Activated CD4-positive, alpha-beta T cell treated with anti-CD3 and anti-CD28 coated beads, Interleukin-2, amount 10 ng/mL, durations not matched to agents 7 days and 5 days (primary cell): ENCODE results near the gene CAVIN4. TPM values are rescaled to one million over a fixed set of nuclear protein-coding genes. Genes with fewer than 3 reads are reported as not detected.

Experiments
- CTCF ChIA-PET: fragments of 350-600 bp; sonication (Branson Sonifier 250); formaldehyde crosslinking; loops from one replicate; lab custom pipeline; 2021; ENCODE audit warnings: antibody characterized with exemption; lab: Charles Lee
- POLR2A ChIA-PET: fragments of 350-600 bp; sonication (Branson Sonifier 250); formaldehyde crosslinking; loops from one replicate; lab custom pipeline; 2021; ENCODE audit warnings: antibody characterized with exemption; lab: Charles Lee
- DNase-seq: peaks from one replicate; pipeline ENCODE4 v3.0.0-alpha.2; 2020
- H3K27ac Mint-ChIP-seq: one replicate; pipeline ENCODE4 v1.8.0; 2021; ENCODE audit warnings: mild to moderate bottlenecking, moderate library complexity, mixed read lengths
- H3K27me3 Mint-ChIP-seq: one replicate; pipeline ENCODE4 v1.8.0; 2021; ENCODE audit warnings: mixed read lengths
- H3K36me3 Mint-ChIP-seq: one replicate; pipeline ENCODE4 v1.8.0; 2021; ENCODE audit warnings: low read depth, mixed read lengths
- H3K4me1 Mint-ChIP-seq: one replicate; pipeline ENCODE4 v1.8.0; 2021; ENCODE audit warnings: mixed read lengths
- H3K4me3 Mint-ChIP-seq: one replicate; pipeline ENCODE4 v1.8.0; 2021; ENCODE audit warnings: mild to moderate bottlenecking, moderate library complexity, mixed read lengths
- H3K9me3 Mint-ChIP-seq: one replicate; pipeline ENCODE4 v1.8.0; 2021; ENCODE audit warnings: mixed read lengths
- total RNA-seq, 2 experiments: library from RNA; stranded (reverse); gene quantifications; one replicate each; pipeline ENCODE4 v1.2.3, GENCODE V29; 2021

Gene CAVIN4
- total RNA-seq: under 1 TPM; 0.10 to 0.12 TPM

DNA sequence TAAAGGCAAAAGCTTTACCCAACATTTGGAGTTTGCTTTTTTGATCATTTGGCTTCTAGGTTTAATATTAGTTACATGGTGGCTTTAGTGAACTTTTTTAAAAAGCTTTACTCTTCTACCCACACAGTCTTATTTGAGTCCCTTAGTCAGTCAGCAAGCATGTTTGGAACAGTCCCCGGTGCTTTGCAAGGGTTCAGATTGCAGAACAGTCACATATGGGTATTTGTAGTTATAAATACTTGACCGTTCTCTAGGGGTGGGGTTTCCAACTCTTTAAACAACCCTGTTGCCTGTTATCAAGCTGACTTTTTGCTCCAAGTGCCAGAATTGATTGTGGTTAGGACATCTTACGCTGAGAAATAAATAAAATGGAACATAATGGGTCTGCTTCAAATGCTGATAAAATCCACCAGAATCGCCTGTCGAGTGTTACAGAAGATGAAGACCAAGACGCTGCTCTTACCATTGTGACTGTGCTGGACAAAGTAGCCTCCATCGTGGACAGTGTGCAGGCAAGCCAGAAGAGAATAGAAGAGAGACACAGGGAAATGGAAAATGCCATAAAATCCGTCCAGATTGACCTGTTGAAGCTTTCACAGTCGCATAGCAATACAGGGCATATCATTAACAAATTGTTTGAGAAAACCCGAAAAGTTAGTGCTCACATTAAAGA is at the start of gene CAVIN4:
Gene CAVIN4, plus strand, starts transcription at position 304 of the 673 bp plus-strand sequence. Its CDS starts 65 bp downstream, at position 369.
- H3K4me1 Mint-ChIP-seq: no peaks in the 10 kb centered on the region
- no peak for DNase-seq
- H3K36me3 Mint-ChIP-seq: no peaks in the 10 kb centered on the region
- H3K4me3 Mint-ChIP-seq: no peak within 1 kb of the TSS
- H3K27ac Mint-ChIP-seq: no peak within 1 kb of the TSS
- H3K9me3 Mint-ChIP-seq: no peaks in the 10 kb centered on the region
- POLR2A ChIA-PET: no interaction called here
- peaks cover 2% of the 10 kb centered on the region for H3K27me3 Mint-ChIP-seq
- CTCF ChIA-PET: no interaction called here

- no peaks in the 10 kb centered on the region for H3K9me3 Mint-ChIP-seq
- no peak for DNase-seq
- no peaks in the 10 kb centered on the region for H3K36me3 Mint-ChIP-seq
- no peak overlapping the region for H3K4me3 Mint-ChIP-seq
- H3K27me3 Mint-ChIP-seq: no peaks in the 10 kb centered on the region
- POLR2A ChIA-PET: no interaction called here
- CTCF ChIA-PET: no interaction called here
- H3K27ac Mint-ChIP-seq: no peak overlapping the region
- H3K4me1 Mint-ChIP-seq: no peaks in the 10 kb centered on the region
These were observed 43.5 kb upstream of the CAVIN4 start for GRCh38 chr9:100534401-100534800.

GRCh38 chr9:100540327-100540726 is 37.6 kb upstream of the CAVIN4 start:
- POLR2A ChIA-PET: no interaction called here
- H3K4me3 Mint-ChIP-seq: no peak overlapping the region
- no peak for DNase-seq
- peaks cover 3% of the 10 kb centered on the region for H3K9me3 Mint-ChIP-seq
- H3K27ac Mint-ChIP-seq: no peak overlapping the region
- H3K4me1 Mint-ChIP-seq: no peaks in the 10 kb centered on the region
- H3K36me3 Mint-ChIP-seq: no peaks in the 10 kb centered on the region
- no peaks in the 10 kb centered on the region for H3K27me3 Mint-ChIP-seq
- CTCF ChIA-PET: interaction anchor here (0.6 kb wide), 1 partner anchor 1753 kb away, joined by 3 read pairs; no protein-coding TSS in a partner anchor

DNA sequence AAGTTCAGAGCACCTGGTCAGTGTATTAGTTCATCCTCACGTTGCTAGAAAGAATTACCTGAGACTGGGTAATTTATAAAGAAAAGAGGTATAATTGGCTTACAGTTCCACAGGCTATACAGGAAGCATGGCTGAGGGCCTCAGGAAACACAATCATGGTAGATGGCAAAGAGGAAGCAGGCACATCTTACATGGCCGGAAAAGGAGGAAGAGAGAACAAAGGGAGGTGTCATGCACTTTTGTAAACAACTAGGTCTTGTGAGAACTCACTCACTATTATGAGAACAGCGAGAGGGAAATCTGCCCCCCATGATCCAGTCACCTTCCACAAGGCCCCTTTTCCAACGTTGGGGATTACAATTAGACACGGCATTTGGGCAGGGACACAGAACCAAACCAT is 28.8 kb upstream of the CAVIN4 start:
- Mint-ChIP-seq H3K36me3 (no peaks in the 10 kb centered on the region), H3K4me1 (no peaks in the 10 kb centered on the region), H3K27ac (no peak overlapping the region), H3K9me3 (peaks cover 7% of the 10 kb centered on the region), H3K27me3 (no peaks in the 10 kb centered on the region), H3K4me3 (no peak overlapping the region)
- no peak for DNase-seq
- CTCF ChIA-PET: no interaction called here
- POLR2A ChIA-PET: no interaction called here

DNA sequence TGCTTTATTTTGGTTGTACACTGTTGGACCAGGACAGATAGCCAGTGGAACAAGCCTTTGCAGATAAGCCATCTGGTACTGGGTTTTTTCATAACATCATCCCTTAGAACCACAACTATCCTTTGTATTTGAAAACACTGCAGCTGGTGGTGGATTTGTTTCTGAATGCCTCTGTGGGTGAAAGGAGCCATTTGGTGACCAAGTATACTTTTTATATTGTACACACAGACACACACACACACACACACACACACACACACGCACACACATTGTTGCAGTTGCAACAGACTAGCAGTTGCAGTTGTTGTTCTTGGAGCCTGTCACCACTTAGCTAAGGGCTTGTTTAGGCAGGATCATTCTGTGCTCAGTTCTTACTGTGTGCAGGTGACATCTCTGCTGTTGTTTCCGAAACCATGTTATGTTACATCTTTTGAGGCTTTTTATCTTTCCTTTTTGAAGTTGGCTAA is 22.9 kb upstream of the CAVIN4 start:
- no peaks in the 10 kb centered on the region for H3K27me3 Mint-ChIP-seq
- H3K27ac Mint-ChIP-seq: no peak overlapping the region
- no peak overlapping the region for H3K4me3 Mint-ChIP-seq
- DNase-seq: no peak
- H3K9me3 Mint-ChIP-seq: no peaks in the 10 kb centered on the region
- POLR2A ChIA-PET: no interaction called here
- H3K4me1 Mint-ChIP-seq: no peaks in the 10 kb centered on the region
- CTCF ChIA-PET: no interaction called here
- H3K36me3 Mint-ChIP-seq: no peaks in the 10 kb centered on the region

DNA sequence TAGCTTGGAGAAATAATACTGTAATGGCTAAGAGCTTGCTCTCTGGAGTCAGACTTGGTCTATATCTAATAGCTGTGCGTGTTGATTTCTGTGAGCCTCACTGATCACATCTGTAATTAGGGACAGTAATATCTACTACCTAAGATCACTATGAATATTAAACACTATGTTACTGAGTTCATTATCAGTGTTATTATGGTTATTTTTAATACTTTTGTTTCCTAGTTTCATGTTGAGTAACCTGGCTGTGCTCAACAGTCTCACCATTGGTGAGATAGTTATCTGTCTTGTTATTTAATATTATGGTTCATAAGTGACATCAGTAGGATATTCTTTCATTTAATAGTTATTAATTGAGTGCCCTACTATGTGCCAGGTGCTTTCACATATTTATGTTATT is 22.4 kb upstream of the CAVIN4 start:
- POLR2A ChIA-PET: no interaction called here
- H3K27ac Mint-ChIP-seq: no peak overlapping the region
- CTCF ChIA-PET: no interaction called here
- H3K4me3 Mint-ChIP-seq: no peak overlapping the region
- no peaks in the 10 kb centered on the region for H3K36me3 Mint-ChIP-seq
- H3K27me3 Mint-ChIP-seq: no peaks in the 10 kb centered on the region
- DNase-seq: no peak
- H3K9me3 Mint-ChIP-seq: no peaks in the 10 kb centered on the region
- no peaks in the 10 kb centered on the region for H3K4me1 Mint-ChIP-seq

DNA sequence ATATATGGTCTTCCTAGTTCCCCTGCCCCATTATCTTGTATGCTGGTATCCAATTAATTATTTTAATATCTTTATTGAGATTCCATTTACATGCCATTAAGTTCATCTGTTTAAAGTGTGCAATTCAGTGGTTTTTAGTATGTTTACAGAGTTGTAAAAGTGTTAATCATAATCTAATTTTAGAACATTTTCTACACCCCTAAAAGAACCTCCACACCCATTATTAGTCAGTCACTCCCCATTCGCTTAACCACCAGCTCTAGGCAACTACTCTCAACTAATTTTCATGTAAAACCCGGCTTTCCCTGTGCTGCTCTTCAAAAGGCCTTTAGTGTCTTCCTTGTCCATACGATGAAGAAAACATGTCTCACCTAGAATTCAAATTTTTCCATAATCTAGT is 20.8 kb upstream of the CAVIN4 start:
- CTCF ChIA-PET: interaction anchor here (0.6 kb wide), 1 partner anchor 1517 kb away, joined by 3 read pairs; no protein-coding TSS in a partner anchor
- H3K4me1 Mint-ChIP-seq: no peaks in the 10 kb centered on the region
- POLR2A ChIA-PET: no interaction called here
- peaks cover 3% of the 10 kb centered on the region for H3K27me3 Mint-ChIP-seq
- no peaks in the 10 kb centered on the region for H3K9me3 Mint-ChIP-seq
- no peaks in the 10 kb centered on the region for H3K36me3 Mint-ChIP-seq
- H3K4me3 Mint-ChIP-seq: no peak overlapping the region
- H3K27ac Mint-ChIP-seq: no peak overlapping the region
- no peak for DNase-seq

DNA sequence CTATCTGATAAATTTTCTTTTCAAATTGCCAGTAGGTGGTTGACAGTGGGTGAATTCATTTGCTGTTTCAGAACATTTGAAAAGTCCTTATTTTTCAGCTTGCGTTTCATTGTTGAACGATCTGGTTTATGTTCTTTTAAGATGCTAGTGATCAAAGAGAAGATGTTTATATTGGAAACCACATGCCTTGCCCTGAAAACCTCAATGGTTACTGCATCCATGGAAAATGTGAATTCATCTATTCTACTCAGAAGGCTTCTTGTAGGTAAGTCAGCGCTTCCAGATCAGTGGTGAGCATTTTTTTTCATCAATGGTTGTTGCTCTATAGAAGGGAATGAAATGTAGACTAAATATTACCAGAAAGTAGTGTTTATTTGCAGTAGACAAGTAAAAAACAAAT is 16.6 kb upstream of the CAVIN4 start:
- no peaks in the 10 kb centered on the region for H3K4me1 Mint-ChIP-seq
- H3K27ac Mint-ChIP-seq: no peak overlapping the region
- no peaks in the 10 kb centered on the region for H3K36me3 Mint-ChIP-seq
- ChIA-PET CTCF (no interaction called here), POLR2A (no interaction called here)
- no peak for DNase-seq
- peaks cover 3% of the 10 kb centered on the region for H3K27me3 Mint-ChIP-seq
- H3K4me3 Mint-ChIP-seq: no peak overlapping the region
- H3K9me3 Mint-ChIP-seq: no peaks in the 10 kb centered on the region

- DNase-seq: no peak
- H3K4me3 Mint-ChIP-seq: no peak overlapping the region
- H3K9me3 Mint-ChIP-seq: no peaks in the 10 kb centered on the region
- no peaks in the 10 kb centered on the region for H3K36me3 Mint-ChIP-seq
- H3K27me3 Mint-ChIP-seq: no peaks in the 10 kb centered on the region
- ChIA-PET POLR2A (no interaction called here), CTCF (no interaction called here)
- H3K27ac Mint-ChIP-seq: no peak overlapping the region
- H3K4me1 Mint-ChIP-seq: no peaks in the 10 kb centered on the region
These were observed 10.0 kb upstream of the CAVIN4 start for GRCh38 chr9:100567856-100568255.

DNA sequence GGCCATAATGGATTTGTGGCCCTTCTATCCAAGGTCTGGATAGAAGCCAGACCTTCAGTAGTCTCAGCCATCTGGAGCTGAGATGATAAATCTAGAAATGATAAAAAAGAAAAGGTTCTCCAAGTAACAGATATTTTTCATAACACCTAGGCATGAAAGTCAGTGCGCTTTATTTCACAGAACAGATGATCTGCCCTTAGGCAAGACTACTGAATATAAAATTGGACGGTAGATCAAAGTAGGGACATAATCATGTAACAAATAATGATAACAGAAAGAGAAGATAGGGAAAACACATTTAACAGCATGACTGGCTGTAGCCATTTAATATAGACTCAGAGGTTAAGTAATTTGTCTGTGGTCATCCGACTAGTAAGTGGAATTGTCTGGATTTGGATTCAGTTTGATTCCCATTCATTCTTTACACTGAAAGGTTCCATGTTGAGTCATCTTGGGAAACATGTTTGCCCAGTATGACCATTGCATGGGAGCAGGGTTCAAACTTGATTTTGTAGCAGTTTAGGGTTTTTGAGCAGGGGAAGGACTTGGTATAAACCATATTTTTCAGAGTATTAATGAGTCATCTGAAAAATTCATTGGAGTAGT is 4.1 kb upstream of the CAVIN4 start:
- no peaks in the 10 kb centered on the region for H3K36me3 Mint-ChIP-seq
- H3K9me3 Mint-ChIP-seq: no peaks in the 10 kb centered on the region
- CTCF ChIA-PET: interaction anchor here (0.6 kb wide), 1 partner anchor 313 kb away, joined by 4 read pairs; no protein-coding TSS in a partner anchor
- POLR2A ChIA-PET: no interaction called here
- no peaks in the 10 kb centered on the region for H3K27me3 Mint-ChIP-seq
- H3K27ac Mint-ChIP-seq: no peak overlapping the region
- no peak for DNase-seq
- H3K4me3 Mint-ChIP-seq: no peak overlapping the region
- H3K4me1 Mint-ChIP-seq: no peaks in the 10 kb centered on the region

DNA sequence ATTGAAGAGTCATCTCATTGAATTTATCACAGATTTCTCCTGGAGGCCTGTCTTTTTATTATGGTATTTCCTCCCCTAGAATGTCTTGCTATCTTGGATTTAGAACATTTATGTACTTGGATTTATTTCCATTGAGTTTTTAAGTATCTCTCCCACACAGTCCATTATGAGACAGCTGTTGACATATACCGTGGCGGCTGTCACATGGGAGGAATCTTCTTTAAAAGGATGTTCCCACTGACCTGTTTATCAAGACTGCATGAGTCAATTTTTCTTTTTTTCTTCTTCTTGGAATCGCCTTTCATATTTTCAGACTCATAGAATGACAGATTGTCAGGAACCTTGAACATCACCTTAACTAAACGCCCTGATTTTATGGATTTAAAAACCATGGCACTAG is 2.9 kb upstream of the CAVIN4 start:
- POLR2A ChIA-PET: no interaction called here
- DNase-seq: no peak
- CTCF ChIA-PET: no interaction called here
- Mint-ChIP-seq H3K36me3 (no peaks in the 10 kb centered on the region), H3K4me1 (no peaks in the 10 kb centered on the region), H3K27ac (no peak overlapping the region), H3K27me3 (no peaks in the 10 kb centered on the region), H3K9me3 (no peaks in the 10 kb centered on the region), H3K4me3 (no peak overlapping the region)

GRCh38 chr9:100575765-100576386 is 2.0 kb upstream of the CAVIN4 start:
- POLR2A ChIA-PET: no interaction called here

DNA sequence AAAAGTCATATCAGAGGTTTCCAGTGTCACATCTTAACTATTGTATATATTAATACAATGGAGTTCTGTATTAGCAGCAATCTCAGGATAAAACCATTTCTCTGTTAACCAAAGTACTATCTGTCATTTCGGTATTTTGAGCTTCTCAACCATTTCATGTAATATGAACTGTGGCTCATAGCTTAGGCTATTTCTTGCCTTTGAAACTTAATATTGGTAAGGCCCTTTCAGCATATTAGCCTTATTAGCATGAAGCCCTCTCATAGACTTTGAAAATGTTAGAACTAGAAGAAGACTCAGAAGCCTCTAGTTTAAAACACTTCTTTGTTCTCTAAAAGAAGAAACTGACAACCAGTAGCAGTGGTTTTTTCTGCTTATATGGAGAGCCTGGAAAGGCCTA is 731 bp downstream of the CAVIN4 start:
- no peak for DNase-seq
- no peak overlapping the region for H3K27ac Mint-ChIP-seq
- no peaks in the 10 kb centered on the region for H3K4me1 Mint-ChIP-seq
- H3K4me3 Mint-ChIP-seq: no peak overlapping the region
- no peaks in the 10 kb centered on the region for H3K9me3 Mint-ChIP-seq
- no peaks in the 10 kb centered on the region for H3K36me3 Mint-ChIP-seq
- POLR2A ChIA-PET: no interaction called here
- CTCF ChIA-PET: no interaction called here
- H3K27me3 Mint-ChIP-seq: peaks cover 2% of the 10 kb centered on the region

More at GRCh38 chr9:100575765-100576386, 2.0 kb upstream of the CAVIN4 start:
- no peak for DNase-seq
- H3K4me1 Mint-ChIP-seq: no peaks in the 10 kb centered on the region
- no peak overlapping the region for H3K27ac Mint-ChIP-seq
- CTCF ChIA-PET: interaction anchor here (0.6 kb wide), 1 partner anchor 486 kb away, joined by 4 read pairs; no protein-coding TSS in a partner anchor
- H3K27me3 Mint-ChIP-seq: no peaks in the 10 kb centered on the region
- H3K4me3 Mint-ChIP-seq: no peak overlapping the region
- no peaks in the 10 kb centered on the region for H3K9me3 Mint-ChIP-seq
- H3K36me3 Mint-ChIP-seq: no peaks in the 10 kb centered on the region
